ENCODE data around the gene SUMO4.
"Not testable (repeated sequence)": the region's sequence is repeated elsewhere in the genome, so short reads cannot be mapped to it uniquely, and the experiment has no call there.

SUMO4 gene

GRCh38 chr6:149431905-149432775 is 32.1 kb downstream of the SUMO4 start:
- peak; percentile 90 for DNase-seq (ENCODE audit: low spot score)

GRCh38 chr6:149433405-149433804 is 33.3 kb downstream of the SUMO4 start:
- DNase-seq (ENCODE audit: low spot score), result no peak

GRCh38 chr6:149433881-149434280 is 33.8 kb downstream of the SUMO4 start:
- DNase-seq (ENCODE audit: low spot score), result no peak

- DNase-seq (ENCODE audit: low spot score), result no peak
These were observed 36.0 kb downstream of the SUMO4 start for GRCh38 chr6:149435919-149436586.

- no peak for DNase-seq (ENCODE audit: low spot score)
These were observed 36.6 kb downstream of the SUMO4 start for GRCh38 chr6:149436647-149437046.

- no peak for DNase-seq (ENCODE audit: low spot score)
These were observed 37.1 kb downstream of the SUMO4 start for GRCh38 chr6:149437212-149437611.

- DNase-seq (ENCODE audit: low spot score), result no peak
These were observed 38.8 kb downstream of the SUMO4 start for GRCh38 chr6:149438855-149439254.

GRCh38 chr6:149439626-149440025 is 39.6 kb downstream of the SUMO4 start:
- DNase-seq (ENCODE audit: low spot score), result no peak

GRCh38 chr6:149440735-149441671 is 40.9 kb downstream of the SUMO4 start:
- DNase-seq (ENCODE audit: low spot score), result peak; percentile 8

- DNase-seq (ENCODE audit: low spot score), result peak; percentile 8
These were observed 41.7 kb downstream of the SUMO4 start for GRCh38 chr6:149441740-149442139.

GRCh38 chr6:149443411-149444181 is 43.5 kb downstream of the SUMO4 start:
- no peak for DNase-seq (ENCODE audit: low spot score)

- DNase-seq (ENCODE audit: low spot score), result not testable (repeated sequence)
These were observed 44.5 kb downstream of the SUMO4 start for GRCh38 chr6:149444360-149445094.

- DNase-seq (ENCODE audit: low spot score), result peak; percentile 15
These were observed 45.0 kb downstream of the SUMO4 start for GRCh38 chr6:149445095-149445466.

- no peak for DNase-seq (ENCODE audit: low spot score)
These were observed 45.5 kb downstream of the SUMO4 start for GRCh38 chr6:149445573-149445972.

GRCh38 chr6:149446791-149447376 is 46.8 kb downstream of the SUMO4 start:
- peak; percentile 21 for DNase-seq (ENCODE audit: low spot score)

GRCh38 chr6:149448821-149449453 is 48.9 kb downstream of the SUMO4 start:
- DNase-seq (ENCODE audit: low spot score), result no peak

- DNase-seq (ENCODE audit: low spot score), result no peak
These were observed 50.0 kb downstream of the SUMO4 start for GRCh38 chr6:149449831-149450678.
